Lower leg skin (tissue), 3 donors: ENCODE data around the gene TBL3.

ENCODE experiments used
- CTCF ChIP-seq, 3 donors: fragments of 450-650 bp; IDR thresholded peaks; one replicate each; pipeline ENCODE4 v1.5.1; 2016; ENCODE audit warnings: antibody characterized with exemption in 3 of 3, mild to moderate bottlenecking in 3 of 3, moderate library complexity in 2 of 3
- POLR2A ChIP-seq, 2 donors: fragments of 450-650 bp; IDR thresholded peaks; one replicate each; pipeline ENCODE4 v1.6.1; 2016 to 2017; ENCODE audit warnings: antibody characterized with exemption in 2 of 2, mild to moderate bottlenecking in 1 of 2, moderate library complexity in 1 of 2

GRCh38 chr16:1991948-1992703, 20.3 kb downstream of the TBL3 start:
- TF ChIP-seq CTCF (IDR thresholded peaks at IDR 0.05) (no peak), POLR2A (IDR thresholded peaks at IDR 0.05) (no peak)
